ENCODE results near the gene IPO9. TPM values are rescaled to one million over a fixed set of nuclear protein-coding genes. Genes with fewer than 3 reads are reported as not detected.
A peak's percentile ranks its signal among the peaks of the same experiment; 100 is the strongest.

Gene IPO9
- total RNA-seq, 2 experiments from 2014 or later, result 67.6 to 67.9 TPM

DNA sequence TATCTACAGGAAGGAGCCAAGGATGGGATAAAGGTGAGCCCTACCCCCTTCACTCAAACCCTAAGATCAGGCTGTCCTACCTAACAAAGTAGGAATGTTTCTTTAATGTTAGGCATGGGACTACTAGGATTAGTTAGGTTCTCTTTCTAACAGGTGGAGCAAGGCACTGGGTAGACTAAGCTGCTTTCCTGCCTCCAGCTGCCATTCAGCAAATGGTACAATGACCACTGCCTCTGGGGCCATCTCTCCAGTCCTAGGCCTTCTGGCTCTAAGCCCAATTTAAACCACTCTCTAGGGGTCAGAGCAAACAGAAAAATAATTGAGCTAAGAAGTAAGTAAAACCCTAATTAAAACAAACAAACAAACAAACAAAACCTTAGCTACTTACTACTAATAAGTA lies 15.7 kb upstream of the IPO9 start:
- DNase-seq, result no peak
- ChIA-PET POLR2A (no interaction called here), CTCF (interaction anchor here (0.6 to 2.3 kb wide), 2 partner anchors 8 to 20 kb away, joined by 3 to 8 read pairs; no protein-coding TSS in a partner anchor)
- no peaks in the 10 kb centered on the region for H3K4me1 Mint-ChIP-seq (ENCODE audit: low read depth)
- H3K27me3 Mint-ChIP-seq, result no peaks in the 10 kb centered on the region
- H3K36me3 Mint-ChIP-seq, result peaks cover 5% of the 10 kb centered on the region
- H3K4me3 Mint-ChIP-seq, result no peak overlapping the region
- H3K9me3 Mint-ChIP-seq, result no peaks in the 10 kb centered on the region
- intact Hi-C loops (cut with micrococcal nuclease), result no loop called here
- H3K27ac Mint-ChIP-seq, result no peak overlapping the region

DNA sequence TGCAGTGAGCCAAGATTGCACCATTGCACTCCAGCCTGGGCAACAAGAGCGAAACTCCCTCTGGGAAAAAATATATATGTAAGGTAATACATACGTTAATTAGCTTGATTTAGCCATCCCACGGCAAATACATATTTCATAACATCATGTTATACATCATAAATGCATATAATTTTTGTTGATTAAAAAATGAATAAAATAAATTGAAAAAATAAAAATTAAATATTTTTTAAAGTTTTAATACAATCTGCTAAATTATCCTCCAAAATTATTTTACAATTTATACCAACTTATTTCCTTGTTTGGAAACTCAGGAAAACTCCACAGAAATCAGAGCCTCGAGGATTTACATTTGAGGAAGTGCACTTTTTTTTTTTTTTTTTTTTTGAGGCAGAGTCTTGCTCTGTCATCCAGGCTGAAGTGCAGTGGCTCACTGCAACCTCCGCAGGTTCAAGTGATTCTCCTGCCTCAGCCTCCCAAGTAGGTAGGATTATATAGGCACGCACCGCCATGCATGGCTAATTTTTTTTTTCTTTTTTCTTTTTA lies 12.6 kb upstream of the IPO9 start:
- no peak for DNase-seq
- CTCF ChIA-PET, result interaction anchor here (1.1 kb wide), 1 partner anchor 23 kb away, joined by 3 read pairs; no protein-coding TSS in a partner anchor

DNA sequence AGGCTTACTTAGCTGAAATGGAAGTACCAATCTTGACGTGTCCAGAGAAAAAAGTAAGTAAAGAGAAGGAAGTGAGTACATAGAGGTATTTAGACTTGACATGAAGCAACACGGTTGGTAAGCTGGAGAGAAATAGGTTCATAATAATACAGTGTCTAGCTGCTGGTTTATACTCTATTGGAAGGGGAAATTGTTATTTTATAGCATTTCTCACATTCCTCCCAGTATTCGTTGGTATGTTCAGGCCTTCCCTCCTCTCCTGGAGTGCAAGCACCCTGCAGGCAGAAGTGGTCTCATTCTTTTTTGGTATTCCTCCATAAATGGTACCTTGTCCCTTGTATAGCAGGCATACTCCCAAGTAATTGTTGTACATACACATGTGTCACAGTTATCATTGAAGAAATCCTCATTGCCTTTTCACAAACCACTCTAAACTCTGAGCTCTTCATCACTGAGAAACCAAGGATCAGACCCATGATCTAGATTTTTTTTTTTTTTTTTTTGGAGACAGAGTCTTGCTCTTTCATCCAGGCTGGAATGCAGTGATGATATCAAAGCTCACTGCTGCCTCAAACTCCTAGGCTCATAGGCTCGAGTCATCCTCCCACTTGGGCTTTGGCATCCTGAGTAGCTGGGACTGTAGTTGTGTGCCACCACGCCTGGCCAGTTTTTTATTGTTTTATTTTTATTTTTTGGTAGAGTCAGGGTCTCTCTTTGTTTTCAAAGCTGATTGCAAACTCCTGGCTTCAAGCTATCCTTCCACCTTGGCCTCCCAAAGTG lies 9.8 kb upstream of the IPO9 start:
- no peak overlapping the region for H3K4me3 Mint-ChIP-seq

More for the DNA sequence above, 12.6 kb upstream of the IPO9 start:
- intact Hi-C loops (cut with micrococcal nuclease), result no loop called here
- no peaks in the 10 kb centered on the region for H3K27me3 Mint-ChIP-seq
- POLR2A ChIA-PET, result no interaction called here
- no peaks in the 10 kb centered on the region for H3K9me3 Mint-ChIP-seq
- no peaks in the 10 kb centered on the region for H3K4me1 Mint-ChIP-seq (ENCODE audit: low read depth)
- no peak overlapping the region for H3K27ac Mint-ChIP-seq
- no peak overlapping the region for H3K4me3 Mint-ChIP-seq
- H3K36me3 Mint-ChIP-seq, result peaks cover 6% of the 10 kb centered on the region

DNA sequence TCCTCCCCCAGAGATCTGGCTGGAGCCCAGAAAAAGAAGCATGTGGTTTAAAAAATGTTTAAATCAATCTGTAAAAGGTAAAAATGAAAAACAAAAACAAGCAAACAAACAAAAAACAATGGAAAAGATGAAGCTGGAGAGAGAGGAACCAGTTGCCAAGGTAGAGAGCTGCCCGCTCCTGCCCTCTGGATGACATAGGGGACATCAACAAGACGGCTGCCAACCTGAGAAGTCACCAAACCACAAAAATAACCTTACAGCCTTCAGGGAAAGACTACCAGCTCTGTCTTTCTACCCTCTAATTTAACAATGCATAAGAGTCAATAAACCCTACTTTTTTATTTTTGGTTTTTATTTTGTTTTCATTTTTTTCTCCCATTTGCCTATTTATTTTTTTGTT lies 8.5 kb upstream of the IPO9 start:
- Mint-ChIP-seq H3K36me3 (peaks cover 6% of the 10 kb centered on the region), H3K27me3 (no peaks in the 10 kb centered on the region), H3K4me1 (ENCODE audit: low read depth) (no peaks in the 10 kb centered on the region), H3K4me3 (no peak overlapping the region), H3K27ac (no peak overlapping the region), H3K9me3 (no peaks in the 10 kb centered on the region)
- no peak for DNase-seq
- POLR2A ChIA-PET, result no interaction called here
- intact Hi-C loops (cut with micrococcal nuclease), result no loop called here
- CTCF ChIA-PET, result no interaction called here

More for the DNA sequence above, 9.8 kb upstream of the IPO9 start:
- H3K4me1 Mint-ChIP-seq (ENCODE audit: low read depth), result no peaks in the 10 kb centered on the region
- intact Hi-C loops (cut with micrococcal nuclease), result no loop called here
- POLR2A ChIA-PET, result no interaction called here
- H3K9me3 Mint-ChIP-seq, result no peaks in the 10 kb centered on the region
- peaks cover 6% of the 10 kb centered on the region for H3K36me3 Mint-ChIP-seq
- no peak overlapping the region for H3K27ac Mint-ChIP-seq
- CTCF ChIA-PET, result interaction anchor here (0.6 kb wide), 1 partner anchor 64 kb away, joined by 3 read pairs; no protein-coding TSS in a partner anchor
- H3K27me3 Mint-ChIP-seq, result no peaks in the 10 kb centered on the region
- DNase-seq, result no peak

DNA sequence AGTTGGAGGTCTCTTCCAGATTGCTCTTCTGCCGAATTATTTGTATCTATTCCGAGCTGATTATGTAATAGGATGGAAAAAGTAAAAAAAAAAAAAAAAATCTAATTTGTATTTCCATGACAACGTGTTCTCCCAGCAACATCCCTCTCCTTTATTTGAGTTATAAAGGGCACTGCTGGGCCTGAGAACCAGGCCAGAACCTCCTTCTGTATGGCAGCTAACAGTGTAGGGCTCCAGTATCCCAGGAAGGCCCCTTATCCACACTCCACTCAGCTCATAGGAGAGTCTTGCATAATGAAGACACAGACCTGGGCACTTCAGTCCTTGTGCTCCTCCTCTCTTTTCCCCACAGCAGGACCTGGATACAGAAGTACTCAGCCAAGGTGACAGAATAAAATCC lies 3.7 kb upstream of the IPO9 start:
- H3K4me1 Mint-ChIP-seq (ENCODE audit: low read depth), result peaks cover 11% of the 10 kb centered on the region
- intact Hi-C loops (cut with micrococcal nuclease), result loop anchor here (5.0 kb wide), 1 partner anchor 157 kb away; the partner anchor contains the start of gene RNPEP
- H3K36me3 Mint-ChIP-seq, result peaks cover 2% of the 10 kb centered on the region
- H3K4me3 Mint-ChIP-seq, result no peak overlapping the region
- H3K27me3 Mint-ChIP-seq, result no peaks in the 10 kb centered on the region
- ChIA-PET POLR2A (no interaction called here), CTCF (interaction anchor here (0.6 kb wide), 1 partner anchor 116 kb away, joined by 3 read pairs; no protein-coding TSS in a partner anchor)
- no peaks in the 10 kb centered on the region for H3K9me3 Mint-ChIP-seq
- no peak for DNase-seq
- no peak overlapping the region for H3K27ac Mint-ChIP-seq

DNA sequence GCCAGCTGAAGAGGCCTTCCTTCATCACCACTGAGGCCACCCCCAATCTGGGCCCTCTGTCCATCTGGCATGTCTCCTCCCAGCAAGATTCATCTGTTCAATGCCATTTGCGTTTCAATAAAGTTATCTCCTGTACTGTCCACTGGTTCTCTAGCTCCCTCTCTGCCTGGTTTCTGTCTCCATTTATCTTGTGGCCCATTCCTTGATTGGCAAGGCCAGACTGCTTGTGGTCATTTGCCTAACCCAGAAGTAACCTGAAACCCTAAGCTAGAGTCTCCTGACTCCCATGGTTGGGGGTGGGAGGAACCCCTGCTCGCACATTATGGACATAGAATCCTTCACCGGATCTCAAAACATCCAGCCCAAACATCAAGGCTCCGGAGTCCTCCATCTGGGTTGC lies 2.1 kb upstream of the IPO9 start:
- intact Hi-C loops (cut with micrococcal nuclease), result loop anchor here (5.0 kb wide), 1 partner anchor 155 kb away; the partner anchor contains the start of gene RNPEP
- Mint-ChIP-seq H3K27ac (no peak overlapping the region), H3K27me3 (no peaks in the 10 kb centered on the region), H3K36me3 (peaks cover 8% of the 10 kb centered on the region), H3K4me3 (no peak overlapping the region), H3K4me1 (ENCODE audit: low read depth) (peaks cover 26% of the 10 kb centered on the region), H3K9me3 (no peaks in the 10 kb centered on the region)
- CTCF ChIA-PET, result interaction anchor here (0.8 to 3.8 kb wide), 3 partner anchors 69 to 303 kb away, joined by 3 to 18 read pairs (median 4); no protein-coding TSS in a partner anchor
- POLR2A ChIA-PET, result no interaction called here
- no peak for DNase-seq

DNA sequence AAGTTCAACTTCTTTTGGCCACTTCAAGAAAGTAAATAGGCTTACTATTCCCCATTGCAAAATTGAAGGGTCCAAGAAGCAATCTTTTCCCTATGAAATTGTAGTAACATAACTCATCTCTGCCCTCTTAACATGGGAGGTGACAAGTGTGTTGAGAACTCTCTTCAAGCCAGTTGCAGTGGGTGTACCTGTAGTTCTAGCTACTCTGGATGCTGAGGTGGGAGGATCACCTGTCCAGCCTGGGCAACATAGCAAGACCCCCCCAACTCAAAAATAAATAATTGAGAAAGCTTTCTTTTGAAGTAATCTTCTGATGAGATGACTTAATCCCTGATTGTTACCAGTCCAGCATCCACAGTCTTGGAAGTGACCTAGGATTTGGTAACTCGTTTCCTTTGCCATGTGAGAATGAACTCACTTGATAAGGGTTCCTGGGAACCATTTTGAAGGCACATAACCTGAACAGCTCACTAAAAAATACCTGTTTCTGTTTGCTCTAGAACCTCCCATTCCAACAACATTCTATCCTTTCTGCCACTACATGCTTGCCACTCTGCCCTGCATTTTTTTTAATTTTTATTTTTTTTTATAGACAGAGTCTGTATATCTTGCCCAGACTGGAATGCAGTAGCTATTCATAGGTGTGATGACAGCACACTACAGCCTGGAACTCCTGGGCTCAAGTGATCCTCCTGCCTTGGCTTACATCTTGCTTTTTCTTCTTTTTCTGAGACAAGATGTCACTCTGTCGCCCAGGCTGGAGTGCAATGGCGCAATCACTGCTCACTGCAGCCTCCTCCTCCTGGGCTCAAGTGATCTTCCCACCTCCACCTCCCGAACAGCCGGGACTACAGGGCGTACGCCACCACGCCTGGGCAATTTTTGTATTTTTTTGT lies 1.4 kb upstream of the IPO9 start:
- H3K27ac Mint-ChIP-seq, result no peak overlapping the region
- intact Hi-C loops (cut with micrococcal nuclease), result loop anchor here (5.0 kb wide), 1 partner anchor 155 kb away; the partner anchor contains the start of gene RNPEP
- H3K4me3 Mint-ChIP-seq, result no peak overlapping the region
- H3K27me3 Mint-ChIP-seq, result no peaks in the 10 kb centered on the region
- peaks cover 28% of the 10 kb centered on the region for H3K4me1 Mint-ChIP-seq (ENCODE audit: low read depth)
- no peaks in the 10 kb centered on the region for H3K9me3 Mint-ChIP-seq
- ChIA-PET CTCF (interaction anchor here (0.8 to 3.8 kb wide), 4 partner anchors 20 to 303 kb away, joined by 3 to 18 read pairs (median 4); no protein-coding TSS in a partner anchor), POLR2A (no interaction called here)
- peaks cover 8% of the 10 kb centered on the region for H3K36me3 Mint-ChIP-seq
- no peak for DNase-seq

DNA sequence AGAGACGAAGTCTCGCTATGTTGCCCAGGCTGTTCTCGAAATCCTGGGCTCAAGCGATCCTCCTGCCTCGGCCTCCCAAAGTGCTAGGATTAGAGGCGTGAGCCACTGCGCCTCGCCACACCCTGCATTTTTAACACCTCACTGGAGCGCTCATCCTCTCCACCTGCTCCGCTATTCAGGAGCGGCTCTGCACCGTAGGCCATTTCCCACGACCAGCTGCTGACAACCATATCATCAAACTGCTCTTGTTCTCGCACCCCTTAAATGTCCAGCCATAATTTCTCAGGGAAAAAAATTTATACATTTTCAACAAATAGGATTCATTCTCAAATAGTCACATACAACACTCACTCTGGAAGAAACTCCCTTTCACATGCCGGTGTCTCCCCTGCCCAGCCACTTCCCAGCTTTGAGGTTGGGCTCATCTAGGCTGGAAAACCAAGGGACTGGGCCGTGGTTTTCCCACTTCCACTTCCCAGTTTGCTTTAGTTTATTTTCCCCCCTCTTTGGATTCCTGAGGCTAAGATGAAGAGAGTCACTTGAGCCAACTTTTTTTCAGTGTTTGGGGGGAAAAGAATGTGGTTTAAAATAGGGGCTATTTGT lies 639 bp upstream of the IPO9 start:
- Mint-ChIP-seq H3K36me3 (peaks cover 8% of the 10 kb centered on the region), H3K4me1 (ENCODE audit: low read depth) (peaks cover 30% of the 10 kb centered on the region), H3K27ac (no peak overlapping the region), H3K27me3 (no peaks in the 10 kb centered on the region), H3K9me3 (no peaks in the 10 kb centered on the region), H3K4me3 (peak overlapping the region; percentile 99)
- no peak for DNase-seq
- POLR2A ChIA-PET, result no interaction called here
- CTCF ChIA-PET, result interaction anchor here (0.9 to 3.8 kb wide), 5 partner anchors 20 to 326 kb away, joined by 3 to 18 read pairs (median 4); no protein-coding TSS in a partner anchor
- intact Hi-C loops (cut with micrococcal nuclease), result loop anchor here (5.0 kb wide), 1 partner anchor 154 kb away; the partner anchor contains the start of gene RNPEP

DNA sequence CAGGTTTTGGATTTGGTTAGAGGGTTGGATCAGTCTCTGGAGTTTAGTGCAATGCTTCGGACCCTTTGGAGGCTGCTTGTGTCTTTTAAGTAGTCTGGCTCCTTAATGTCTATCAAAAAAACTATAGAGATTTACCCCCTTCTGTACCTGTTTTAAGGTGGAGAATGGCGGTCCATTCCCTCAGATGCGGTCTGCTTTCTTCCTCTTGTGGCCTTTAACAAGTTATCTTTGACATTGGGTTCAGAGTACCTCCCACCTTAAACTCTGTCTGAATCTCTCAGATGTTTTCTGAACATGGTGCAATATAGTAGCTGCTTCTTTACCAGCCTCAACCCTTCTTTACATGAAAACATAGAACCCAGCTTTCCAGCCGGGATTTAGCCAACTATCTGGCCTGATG lies 2.4 kb downstream of the IPO9 start:
- H3K4me1 Mint-ChIP-seq (ENCODE audit: low read depth), result peaks cover 34% of the 10 kb centered on the region
- H3K36me3 Mint-ChIP-seq, result peaks cover 15% of the 10 kb centered on the region
- no peak overlapping the region for H3K27ac Mint-ChIP-seq
- no peaks in the 10 kb centered on the region for H3K9me3 Mint-ChIP-seq
- H3K4me3 Mint-ChIP-seq, result peak overlapping the region; percentile 99
- no peak for DNase-seq
- no peaks in the 10 kb centered on the region for H3K27me3 Mint-ChIP-seq
- intact Hi-C loops (cut with micrococcal nuclease), result no loop called here
- CTCF ChIA-PET, result no interaction called here
- POLR2A ChIA-PET, result interaction anchor here (0.6 kb wide), 1 partner anchor 378 kb away, joined by 3 read pairs; no protein-coding TSS in a partner anchor

DNA sequence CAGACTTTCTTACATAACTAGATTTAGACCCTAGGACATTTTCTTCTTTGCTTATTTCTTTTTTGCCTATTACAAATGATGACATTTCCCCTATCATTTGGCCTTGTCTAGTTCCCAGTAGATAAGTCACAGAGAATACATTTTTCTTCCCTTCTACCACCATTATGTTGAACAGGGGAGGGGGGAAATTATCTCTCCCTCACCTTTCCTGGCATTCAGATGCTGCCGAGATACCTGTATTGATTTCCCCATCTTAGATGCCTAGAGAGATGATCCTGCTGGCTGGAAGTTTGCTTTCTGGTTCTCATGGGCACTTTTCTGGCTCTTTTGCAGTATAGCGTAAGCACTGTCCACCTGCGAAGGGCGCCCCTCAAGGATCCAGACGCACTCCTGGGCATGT lies 5.7 kb downstream of the IPO9 start:
- ChIA-PET POLR2A (no interaction called here), CTCF (no interaction called here)
- Mint-ChIP-seq H3K27me3 (no peaks in the 10 kb centered on the region), H3K27ac (no peak overlapping the region), H3K4me3 (no peak overlapping the region), H3K9me3 (no peaks in the 10 kb centered on the region), H3K4me1 (ENCODE audit: low read depth) (peaks cover 40% of the 10 kb centered on the region), H3K36me3 (peaks cover 26% of the 10 kb centered on the region)
- DNase-seq, result no peak
- intact Hi-C loops (cut with micrococcal nuclease), result no loop called here

DNA sequence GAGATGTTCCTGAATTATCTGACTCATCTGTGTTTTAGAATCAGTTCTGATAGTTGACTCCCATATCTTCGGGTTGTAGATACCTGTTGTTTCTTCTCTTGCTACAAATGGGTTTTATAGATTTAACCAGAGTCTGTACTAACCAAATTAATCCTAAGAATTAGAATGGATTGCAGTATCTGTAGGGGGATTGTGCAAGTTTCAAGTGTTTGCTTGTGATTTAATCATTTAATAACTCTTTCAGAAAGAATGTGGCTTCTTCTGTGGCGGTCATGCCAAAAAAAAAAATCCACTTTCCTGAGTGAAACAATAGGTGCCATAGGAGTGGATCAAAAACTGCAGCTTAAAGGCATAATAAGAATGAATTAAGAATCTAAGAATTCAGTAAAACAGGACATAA lies 9.4 kb downstream of the IPO9 start:
- Mint-ChIP-seq H3K4me1 (ENCODE audit: low read depth) (peaks cover 27% of the 10 kb centered on the region), H3K36me3 (peaks cover 20% of the 10 kb centered on the region), H3K9me3 (no peaks in the 10 kb centered on the region), H3K27ac (no peak overlapping the region), H3K27me3 (no peaks in the 10 kb centered on the region), H3K4me3 (no peak overlapping the region)
- intact Hi-C loops (cut with micrococcal nuclease), result no loop called here
- ChIA-PET POLR2A (no interaction called here), CTCF (interaction anchor here (1.1 kb wide), 1 partner anchor 9 kb away, joined by 5 read pairs; the partner anchor contains the start of gene IPO9)
- DNase-seq, result no peak

All from activated CD4-positive, alpha-beta memory T cell treated with anti-CD3 and anti-CD28 coated beads for 36 hours (primary cell).